DND-41 (cell line): ENCODE measurements around the gene CACNA2D4.

ENCODE experiments used
- ATAC-seq: fragments of 200-7000 bp; cut with Tn5 transposase; 3 replicates; pipeline ENCODE4 v1.9.1; 2021; ENCODE audit warnings: low read depth; ENCODE audit not compliant: insufficient read depth
- DNase-seq: peaks from one replicate; pipeline ENCODE4 v3.0.0-alpha.2; 2020
- H2AFZ ChIP-seq: 2 replicates; pipeline ENCODE4 v1.6.0; 2012; ENCODE audit warnings: low read depth, low read length
- H3K27ac ChIP-seq: 2 replicates; pipeline ENCODE4 v1.5.1; 2012; ENCODE audit warnings: low read length, inconsistent platforms
- H3K27me3 ChIP-seq: fragments of 200-600 bp; sonication (generic); 2 replicates; pipeline ENCODE4 v1.6.0; 2012; ENCODE audit warnings: low read length, mild to moderate bottlenecking, inconsistent platforms; ENCODE audit not compliant: insufficient read depth, poor library complexity
- H3K36me3 ChIP-seq: 2 replicates; pipeline ENCODE4 v1.5.1; 2012; ENCODE audit warnings: low read length, inconsistent platforms; ENCODE audit not compliant: insufficient read depth
- H3K4me1 ChIP-seq: 2 replicates; pipeline ENCODE4 v1.5.1; 2012; ENCODE audit warnings: mild to moderate bottlenecking, low read length; ENCODE audit not compliant: insufficient read depth
- H3K4me2 ChIP-seq: 2 replicates; pipeline ENCODE4 v1.6.0; 2012; ENCODE audit warnings: mild to moderate bottlenecking, moderate library complexity, low read length, inconsistent platforms; ENCODE audit not compliant: insufficient read depth
- H3K4me3 ChIP-seq, 2 experiments: fragments of 200-600 bp in 1 of 2; shearing (Covaris generic) in 1 of 2; 2 replicates each; pipeline ENCODE4 v1.5.1; 2012 to 2016; ENCODE audit warnings: inconsistent platforms in 2 of 2, low read length in 2 of 2, mild to moderate bottlenecking in 2 of 2, low read depth in 1 of 2, moderate library complexity in 1 of 2
- H3K79me2 ChIP-seq: 2 replicates; pipeline ENCODE4 v1.6.0; 2012; ENCODE audit warnings: low read length, inconsistent platforms; ENCODE audit not compliant: insufficient read depth
- H3K9ac ChIP-seq: 2 replicates; pipeline ENCODE4 v1.6.0; 2012; ENCODE audit warnings: low read depth, mild to moderate bottlenecking, inconsistent platforms, low read length, moderate library complexity
- H3K9me3 ChIP-seq: 2 replicates; pipeline ENCODE4 v1.5.1; 2012; ENCODE audit warnings: low read length, moderate library complexity, mild to moderate bottlenecking, inconsistent platforms; ENCODE audit not compliant: insufficient read depth, severe bottlenecking
- H4K20me1 ChIP-seq: 2 replicates; pipeline ENCODE4 v1.6.0; 2012; ENCODE audit warnings: low read length; ENCODE audit not compliant: insufficient read depth
- EZH2 ChIP-seq: IDR thresholded peaks from 3 replicates; pipeline ENCODE4 v1.6.1; 2012; ENCODE audit warnings: borderline replicate concordance, low read depth, mild to moderate bottlenecking, moderate library complexity, low read length, inconsistent platforms; ENCODE audit not compliant: severe bottlenecking
- TF ChIP-seq, protein P1 (sequence below): IDR thresholded peaks from 2 replicates; pipeline ENCODE4 v1.5.1; 2012; ENCODE audit warnings: borderline replicate concordance, low read length, moderate library complexity, mild to moderate bottlenecking; ENCODE audit not compliant: poor library complexity, severe bottlenecking; ENCODE audit errors: extremely low read depth

Gene CACNA2D4

DNA sequence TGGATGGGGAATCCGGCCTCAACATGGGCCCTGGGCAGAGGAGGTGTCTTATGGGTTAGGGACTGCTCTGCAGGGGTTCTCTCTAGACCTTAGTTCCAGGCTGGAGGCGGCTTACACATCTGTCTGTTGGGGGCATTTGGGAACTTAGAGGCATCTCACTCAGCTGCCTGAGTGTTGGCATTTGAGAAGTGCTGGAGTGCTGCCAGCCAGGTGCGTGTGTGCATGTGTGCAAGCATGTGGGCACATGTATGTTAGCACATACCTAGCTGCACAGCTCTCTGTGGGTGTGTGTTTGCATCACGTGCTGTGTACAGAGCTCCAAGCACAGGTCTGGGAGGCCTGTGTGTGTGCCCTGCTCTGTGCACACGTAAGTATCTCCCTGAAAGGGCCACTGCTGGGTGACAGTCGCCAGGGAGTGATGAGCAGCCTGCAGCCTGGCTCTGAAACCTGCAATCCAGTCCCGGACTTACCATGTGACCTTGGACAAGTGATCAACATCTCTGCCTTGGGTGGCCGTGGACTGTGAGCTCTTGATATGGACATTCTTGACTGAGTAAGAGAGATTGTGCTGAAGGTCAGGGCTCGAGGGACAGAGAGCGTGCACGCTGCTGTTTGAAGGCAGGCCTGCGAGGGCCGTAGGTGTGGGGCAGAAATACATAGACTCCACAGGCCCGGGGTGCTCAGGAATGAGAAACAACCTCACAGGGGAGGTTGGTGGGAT lies 92.9 kb downstream of the CACNA2D4 start:
- H3K9ac ChIP-seq, result no peak overlapping the region
- peaks cover 8% of the 10 kb centered on the region for H4K20me1 ChIP-seq
- no peaks in the 10 kb centered on the region for H3K4me1 ChIP-seq
- TF ChIP-seq EZH2, result no peak
- TF ChIP-seq, protein P1, sequence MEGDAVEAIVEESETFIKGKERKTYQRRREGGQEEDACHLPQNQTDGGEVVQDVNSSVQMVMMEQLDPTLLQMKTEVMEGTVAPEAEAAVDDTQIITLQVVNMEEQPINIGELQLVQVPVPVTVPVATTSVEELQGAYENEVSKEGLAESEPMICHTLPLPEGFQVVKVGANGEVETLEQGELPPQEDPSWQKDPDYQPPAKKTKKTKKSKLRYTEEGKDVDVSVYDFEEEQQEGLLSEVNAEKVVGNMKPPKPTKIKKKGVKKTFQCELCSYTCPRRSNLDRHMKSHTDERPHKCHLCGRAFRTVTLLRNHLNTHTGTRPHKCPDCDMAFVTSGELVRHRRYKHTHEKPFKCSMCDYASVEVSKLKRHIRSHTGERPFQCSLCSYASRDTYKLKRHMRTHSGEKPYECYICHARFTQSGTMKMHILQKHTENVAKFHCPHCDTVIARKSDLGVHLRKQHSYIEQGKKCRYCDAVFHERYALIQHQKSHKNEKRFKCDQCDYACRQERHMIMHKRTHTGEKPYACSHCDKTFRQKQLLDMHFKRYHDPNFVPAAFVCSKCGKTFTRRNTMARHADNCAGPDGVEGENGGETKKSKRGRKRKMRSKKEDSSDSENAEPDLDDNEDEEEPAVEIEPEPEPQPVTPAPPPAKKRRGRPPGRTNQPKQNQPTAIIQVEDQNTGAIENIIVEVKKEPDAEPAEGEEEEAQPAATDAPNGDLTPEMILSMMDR, result no peak
- ATAC-seq, result no peak
- no peaks in the 10 kb centered on the region for H3K79me2 ChIP-seq
- no peak for DNase-seq
- H3K9me3 ChIP-seq, result no peaks in the 10 kb centered on the region
- no peak overlapping the region for H3K4me2 ChIP-seq
- H2AFZ ChIP-seq, result no peak overlapping the region
- H3K4me3 ChIP-seq, result no peak overlapping the region
- H3K36me3 ChIP-seq, result no peaks in the 10 kb centered on the region
- peaks cover 29% of the 10 kb centered on the region for H3K27me3 ChIP-seq
- no peak overlapping the region for H3K27ac ChIP-seq

- no peak for TF ChIP-seq EZH2
- TF ChIP-seq, protein P1, result no peak
- Histone ChIP-seq H3K4me3 (no peak overlapping the region), H3K9me3 (no peaks in the 10 kb centered on the region), H3K9ac (no peak overlapping the region), H3K36me3 (no peaks in the 10 kb centered on the region), H3K4me1 (no peaks in the 10 kb centered on the region), H3K27ac (no peak overlapping the region), H2AFZ (no peak overlapping the region), H3K79me2 (no peaks in the 10 kb centered on the region), H3K4me2 (no peak overlapping the region), H4K20me1 (peaks cover 8% of the 10 kb centered on the region), H3K27me3 (peaks cover 45% of the 10 kb centered on the region)
- ATAC-seq (no peak), DNase-seq (no peak)
Observed at GRCh38 chr12:1823237-1823636, 95.2 kb downstream of the CACNA2D4 start.

GRCh38 chr12:1822699-1823098 lies 95.8 kb downstream of the CACNA2D4 start:
- Histone ChIP-seq H3K4me3 (no peak overlapping the region), H3K27ac (no peak overlapping the region), H4K20me1 (peaks cover 8% of the 10 kb centered on the region), H3K4me2 (no peak overlapping the region), H3K4me1 (no peaks in the 10 kb centered on the region), H3K79me2 (no peaks in the 10 kb centered on the region), H3K9ac (no peak overlapping the region), H3K9me3 (no peaks in the 10 kb centered on the region), H3K36me3 (no peaks in the 10 kb centered on the region), H3K27me3 (peaks cover 45% of the 10 kb centered on the region), H2AFZ (no peak overlapping the region)
- ATAC-seq (no peak), DNase-seq (no peak)
- TF ChIP-seq EZH2, result no peak
- TF ChIP-seq, protein P1, result no peak

- no peak overlapping the region for H2AFZ ChIP-seq
- H3K9ac ChIP-seq, result no peak overlapping the region
- H3K9me3 ChIP-seq, result no peaks in the 10 kb centered on the region
- no peaks in the 10 kb centered on the region for H3K4me1 ChIP-seq
- DNase-seq (no peak), ATAC-seq (no peak)
- H3K4me3 ChIP-seq, result no peak overlapping the region
- no peaks in the 10 kb centered on the region for H3K36me3 ChIP-seq
- peaks cover 8% of the 10 kb centered on the region for H4K20me1 ChIP-seq
- H3K27ac ChIP-seq, result no peak overlapping the region
- no peaks in the 10 kb centered on the region for H3K79me2 ChIP-seq
- no peak for TF ChIP-seq EZH2
- TF ChIP-seq, protein P1, result no peak
- H3K27me3 ChIP-seq, result peaks cover 45% of the 10 kb centered on the region
- H3K4me2 ChIP-seq, result no peak overlapping the region
Observed at GRCh38 chr12:1821805-1822204, 96.6 kb downstream of the CACNA2D4 start.
